HPDE6-E6E7 (cell line): ENCODE measurements around the gene AHI1.

ENCODE experiments used
- DNase-seq: peaks from one replicate; pipeline ENCODE4 v3.0.0; 2011; ENCODE audit warnings: missing footprints; ENCODE audit errors: extremely low spot score

AHI1 gene

DNA sequence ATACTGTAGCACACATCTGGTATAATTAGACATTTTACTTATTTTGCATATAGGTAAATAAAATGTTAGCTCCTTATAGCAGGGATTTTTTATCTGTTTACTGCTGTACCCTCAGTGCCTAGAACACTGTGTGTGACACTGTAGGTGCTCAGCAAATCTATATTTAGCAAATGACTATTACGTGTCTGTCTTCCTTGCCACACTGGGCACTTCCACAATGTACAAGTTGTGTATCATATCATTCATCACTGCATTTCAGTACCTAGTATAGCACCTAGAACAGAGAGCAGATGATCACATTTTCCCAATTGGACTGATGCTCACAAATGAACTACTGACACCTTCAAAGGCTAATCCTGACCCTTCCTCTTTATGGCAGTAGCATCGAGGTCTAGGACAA lies 200.8 kb downstream of the AHI1 start:
- DNase-seq: no peak

DNA sequence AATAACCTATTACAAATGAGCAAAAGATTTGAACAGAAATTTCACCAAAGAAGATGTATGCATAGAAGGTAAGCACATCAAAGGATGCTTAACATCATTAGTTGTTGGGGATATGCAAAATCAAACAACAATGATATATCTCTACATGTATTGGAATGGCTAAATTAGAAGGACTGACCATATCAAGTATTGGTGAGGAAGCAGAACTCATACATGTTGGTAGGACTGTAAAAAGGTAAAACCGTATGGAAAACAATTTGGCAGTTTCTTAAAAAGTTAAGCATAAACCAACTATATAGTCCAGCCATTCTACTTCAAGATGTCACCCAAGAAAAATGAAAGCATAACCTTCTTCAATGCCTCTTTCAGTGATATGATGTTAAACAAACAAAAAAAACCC lies 202.5 kb downstream of the AHI1 start:
- no peak for DNase-seq

DNA sequence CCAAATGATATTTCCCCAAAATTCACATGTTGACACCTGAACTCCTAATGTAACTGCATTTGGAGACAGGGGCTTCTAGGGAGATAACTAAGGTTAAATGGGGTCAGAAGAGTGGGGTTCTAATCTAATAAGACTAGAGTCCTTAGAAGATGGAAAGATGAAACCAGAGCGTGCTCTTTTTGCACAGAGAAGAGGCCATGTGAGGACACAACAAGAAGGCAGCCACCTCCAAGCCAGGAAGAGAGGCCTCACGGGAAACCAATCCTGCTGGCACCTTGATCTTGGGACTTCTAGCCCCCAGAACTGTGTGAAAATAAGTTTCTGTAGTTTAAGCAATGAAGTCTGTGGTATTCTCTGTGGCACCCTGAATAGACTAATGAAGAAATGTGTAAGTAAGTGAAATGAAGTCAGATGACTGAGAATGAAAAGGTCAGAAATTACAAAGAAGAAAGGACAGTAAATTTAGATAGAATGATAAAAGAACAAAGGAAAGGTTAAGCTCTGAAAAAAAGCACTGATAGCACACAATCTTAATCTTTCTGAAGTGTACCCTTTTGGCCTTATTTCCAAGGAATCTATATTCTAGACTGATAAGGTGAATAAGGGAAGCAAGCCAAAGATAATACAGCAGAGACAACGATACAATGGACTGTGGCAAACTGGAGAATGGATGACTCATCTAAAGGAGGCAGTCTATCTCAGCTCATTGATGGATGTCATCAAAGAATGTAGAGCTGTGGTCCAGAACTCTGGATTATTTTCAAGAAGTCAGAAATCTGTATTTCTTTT lies 206.1 kb downstream of the AHI1 start:
- DNase-seq: peak; percentile 11

DNA sequence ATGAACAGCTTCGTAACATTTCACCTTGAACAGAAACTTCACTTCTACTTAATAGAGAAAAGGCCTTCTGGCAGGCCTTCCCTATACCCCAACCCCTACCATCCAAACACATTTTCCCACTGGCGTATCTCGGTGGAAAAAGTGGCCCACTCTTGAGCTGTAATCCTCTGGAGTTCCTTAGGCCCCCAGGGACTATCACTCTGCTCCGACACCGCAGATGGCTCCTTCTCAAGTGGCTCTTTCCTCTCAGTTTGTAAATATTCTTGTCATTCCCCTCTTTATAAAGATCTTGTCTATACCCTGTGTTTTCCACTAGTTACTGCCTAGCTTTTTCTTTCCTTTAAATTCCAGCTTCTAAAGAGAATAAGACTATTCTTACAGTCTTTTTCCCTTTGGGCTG lies 207.7 kb downstream of the AHI1 start:
- DNase-seq: no peak

DNA sequence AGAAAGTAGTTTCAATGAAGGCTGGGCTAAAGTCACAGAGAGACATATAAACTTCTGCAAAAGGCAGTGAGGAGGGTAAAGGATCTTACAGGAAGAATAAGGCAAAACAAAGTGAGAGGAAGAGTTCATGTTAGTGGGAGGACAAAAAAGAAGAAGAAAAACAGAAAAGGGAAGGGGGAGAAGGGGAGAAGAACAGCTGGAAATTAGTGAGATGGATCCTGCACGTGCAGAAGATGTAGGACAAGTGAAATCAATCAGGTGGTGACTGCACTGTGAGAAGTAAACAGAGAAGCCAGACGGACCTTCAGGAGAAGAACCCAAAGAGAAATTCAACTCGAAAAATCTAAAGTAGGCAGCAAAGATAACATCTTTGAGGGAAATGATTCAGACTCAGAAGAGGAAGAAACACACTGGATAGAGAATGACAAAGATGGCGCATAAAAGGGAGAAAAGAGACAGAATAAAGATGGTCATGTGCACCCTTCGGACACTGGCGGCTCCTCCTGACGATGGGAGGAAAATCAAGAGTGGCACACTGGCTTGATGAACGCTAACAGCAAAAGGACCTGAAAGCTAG lies 210.5 kb downstream of the AHI1 start:
- DNase-seq: no peak

DNA sequence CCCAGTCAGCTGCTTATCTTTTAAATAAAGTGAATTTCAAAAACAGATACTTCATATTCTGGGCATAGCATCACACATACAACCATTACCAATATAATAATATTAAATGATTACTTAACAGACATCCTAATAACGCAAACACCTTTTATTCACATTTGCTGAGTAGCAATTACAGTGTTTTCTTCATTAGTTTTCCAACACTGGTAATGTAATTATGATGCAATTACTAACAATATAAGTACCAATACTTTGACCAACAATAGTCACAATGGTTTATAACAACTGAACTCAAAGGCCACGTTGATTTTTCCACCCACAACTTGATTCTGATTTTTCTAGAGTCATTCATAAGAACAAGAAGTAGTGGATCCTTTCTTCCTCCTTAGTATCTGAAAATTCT lies 212.4 kb downstream of the AHI1 start:
- no peak for DNase-seq

DNA sequence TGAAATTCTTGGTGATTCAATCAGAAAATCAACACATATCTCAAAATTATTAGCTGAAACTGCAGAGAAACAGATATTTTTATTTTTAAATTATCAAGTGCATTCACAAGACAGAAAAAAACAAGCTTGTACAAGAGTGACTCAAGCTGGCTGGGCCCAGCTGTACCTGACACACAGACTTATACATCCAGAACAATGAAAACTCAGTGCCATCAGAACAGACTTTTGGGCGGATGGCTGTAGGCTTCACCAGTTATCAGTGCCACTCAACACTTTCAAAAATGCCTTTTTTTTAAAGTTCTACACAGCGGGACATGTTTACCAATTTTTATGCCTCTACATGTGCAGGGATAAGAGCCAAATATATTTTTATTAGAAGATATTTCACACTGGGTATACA lies 213.6 kb downstream of the AHI1 start:
- DNase-seq: no peak

DNA sequence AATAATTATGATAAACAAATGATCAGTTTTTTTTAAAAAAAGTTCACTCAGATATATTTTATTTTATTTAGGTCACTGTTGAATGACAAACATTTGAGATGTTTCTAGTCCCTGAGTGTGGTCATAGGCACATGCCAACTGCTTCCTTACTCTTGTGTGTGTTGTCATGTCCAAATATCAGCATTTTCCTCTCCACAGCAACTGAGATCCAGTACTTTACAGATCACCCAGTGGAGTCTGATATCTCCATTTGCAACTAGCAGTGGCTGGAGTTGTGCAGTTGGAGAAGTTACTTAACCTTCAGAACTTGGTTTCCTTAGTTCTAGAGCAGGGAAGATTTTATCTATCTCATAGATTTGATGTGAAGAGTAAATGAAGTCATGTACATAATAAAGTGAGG lies 215.1 kb downstream of the AHI1 start:
- DNase-seq: no peak

DNA sequence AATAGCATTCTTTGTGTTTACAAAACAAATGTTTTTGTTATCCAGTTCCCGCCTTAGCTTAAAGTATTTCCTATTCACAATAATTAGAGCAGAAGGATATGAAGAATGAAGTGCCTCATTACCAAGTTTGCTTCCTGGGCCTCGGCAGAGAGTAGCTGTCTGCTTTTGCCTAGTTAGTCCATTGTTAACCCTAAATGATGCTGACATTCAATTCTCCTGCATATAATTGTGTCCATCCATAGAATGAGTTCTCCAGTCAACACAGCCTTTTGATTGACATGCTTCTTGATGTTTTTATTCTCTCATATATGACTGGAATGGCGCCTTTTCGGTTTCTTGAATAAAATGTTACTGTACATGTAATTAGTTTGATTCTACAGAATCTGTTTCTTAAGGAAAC lies 215.6 kb downstream of the AHI1 start:
- no peak for DNase-seq

DNA sequence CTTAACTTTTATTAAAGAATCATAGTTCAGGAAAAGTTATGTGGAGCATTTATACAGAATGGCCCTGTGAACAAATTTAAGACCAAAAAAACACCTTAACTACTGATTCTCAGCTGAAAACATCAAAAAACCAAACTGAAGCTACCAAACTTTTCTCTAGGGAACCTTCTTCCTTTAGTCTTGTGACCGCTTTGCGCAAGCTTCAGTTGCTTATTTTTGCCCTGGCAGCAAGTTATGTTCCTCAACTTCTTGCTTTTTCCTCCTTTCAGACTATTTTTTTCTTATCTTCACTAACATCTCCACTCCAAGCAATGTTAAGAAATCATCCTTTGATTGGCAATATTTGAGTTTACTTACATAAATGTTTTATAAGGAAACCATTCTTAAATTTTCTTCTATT lies 216.3 kb downstream of the AHI1 start:
- DNase-seq: no peak

DNA sequence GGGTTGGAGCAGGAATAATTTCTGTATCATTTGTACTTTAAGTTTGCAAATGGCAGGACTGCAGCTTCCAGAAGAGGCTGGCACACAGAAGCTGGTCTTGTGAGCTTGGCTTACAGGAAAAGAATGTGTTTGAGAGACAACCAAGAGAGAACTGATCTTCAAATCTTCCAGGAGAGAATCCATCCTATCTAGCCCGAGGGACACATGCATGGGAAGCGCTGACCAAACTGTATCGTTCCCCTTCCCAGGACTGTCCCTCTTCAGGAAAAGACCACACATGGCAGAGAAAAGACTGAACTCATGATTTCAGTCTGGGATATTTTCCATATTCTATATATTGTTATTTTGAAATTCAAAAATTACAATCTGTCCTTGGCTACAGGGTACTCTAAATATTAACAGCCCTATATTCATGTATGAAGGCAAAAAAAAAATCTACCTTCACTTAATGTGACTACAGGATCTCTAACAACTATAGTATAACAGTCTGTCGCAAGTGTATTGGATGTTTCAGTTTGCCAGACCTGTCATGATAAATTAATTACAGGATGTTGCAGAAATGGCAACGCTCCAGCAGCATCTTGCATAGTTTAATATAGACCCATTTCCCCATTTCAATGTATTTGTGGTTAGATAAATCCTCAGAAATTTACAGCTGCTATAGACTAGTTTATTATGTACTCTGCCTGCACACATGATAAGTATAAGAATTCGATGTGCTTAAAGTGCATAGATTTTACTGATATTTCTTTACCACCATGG lies 217.0 kb downstream of the AHI1 start:
- no peak for DNase-seq

DNA sequence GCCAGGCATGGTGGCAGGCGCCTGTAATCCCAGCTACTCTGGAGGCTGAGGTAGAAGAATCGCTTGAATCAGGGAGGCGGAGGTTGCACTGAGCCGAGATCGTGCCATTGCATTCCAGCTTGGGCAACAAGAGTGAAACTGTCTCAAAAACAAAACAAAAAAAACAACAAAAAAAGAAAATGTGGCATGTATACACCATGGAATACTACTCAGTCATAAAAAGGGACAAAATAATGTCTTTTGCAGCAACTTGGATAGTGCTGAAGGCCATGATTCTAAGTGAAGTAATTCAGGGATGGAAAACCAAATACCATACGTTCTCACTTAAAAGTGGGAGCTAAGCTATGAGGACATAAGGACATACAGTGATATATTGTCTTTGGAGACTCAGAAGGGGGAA lies 220.1 kb downstream of the AHI1 start:
- DNase-seq: no peak

DNA sequence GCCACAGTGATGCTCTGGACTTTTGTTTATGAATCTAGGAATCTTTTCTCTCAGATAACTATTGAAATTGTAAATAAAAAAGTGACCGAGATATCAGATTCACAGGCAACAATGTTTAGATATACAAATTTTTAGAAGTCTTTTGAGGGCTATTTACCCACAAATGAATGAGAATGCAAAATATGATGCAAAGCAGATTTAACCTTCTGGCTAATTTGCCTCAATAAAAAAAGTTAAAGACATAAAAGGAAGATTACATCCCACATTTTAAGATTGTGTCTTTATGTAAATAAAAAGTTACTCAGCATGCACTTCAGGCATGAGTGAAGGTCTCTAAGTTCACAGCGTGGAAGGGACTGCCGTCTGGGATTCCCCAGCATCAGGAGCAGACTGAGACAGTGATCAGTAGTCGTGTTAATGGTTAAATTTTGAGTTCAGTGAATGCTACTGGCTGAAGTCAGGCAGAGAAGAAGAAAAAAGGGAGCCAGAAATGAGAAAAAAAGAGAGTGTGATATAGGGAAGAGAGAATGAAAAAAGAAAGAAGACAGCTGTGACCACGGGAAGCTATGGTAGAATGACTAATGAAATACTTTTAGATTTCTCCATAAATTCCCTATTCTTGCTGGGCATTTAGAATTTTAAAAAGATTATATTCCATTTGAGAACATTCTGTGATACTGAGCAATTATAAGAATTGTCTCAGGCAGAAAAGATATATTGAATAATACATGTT lies 222.8 kb downstream of the AHI1 start:
- no peak for DNase-seq

DNA sequence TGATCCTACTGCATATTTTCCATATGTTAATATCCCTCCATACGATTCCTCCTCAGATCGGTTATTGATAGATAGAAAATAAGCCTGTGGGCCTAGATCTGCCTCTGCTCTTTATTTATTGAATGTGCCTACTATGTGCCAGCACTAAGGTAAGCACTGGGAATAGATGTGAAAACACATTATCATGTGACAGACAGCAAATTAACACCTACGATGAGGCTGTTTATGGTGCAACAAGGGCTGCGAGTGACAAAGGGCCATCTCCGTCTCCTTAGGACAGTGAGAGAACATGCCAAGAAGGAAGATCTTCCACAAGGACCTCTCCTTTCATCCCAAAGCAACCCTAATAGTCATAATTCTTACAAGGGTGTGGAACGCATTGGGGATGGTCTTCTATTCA lies 225.9 kb downstream of the AHI1 start:
- no peak for DNase-seq

DNA sequence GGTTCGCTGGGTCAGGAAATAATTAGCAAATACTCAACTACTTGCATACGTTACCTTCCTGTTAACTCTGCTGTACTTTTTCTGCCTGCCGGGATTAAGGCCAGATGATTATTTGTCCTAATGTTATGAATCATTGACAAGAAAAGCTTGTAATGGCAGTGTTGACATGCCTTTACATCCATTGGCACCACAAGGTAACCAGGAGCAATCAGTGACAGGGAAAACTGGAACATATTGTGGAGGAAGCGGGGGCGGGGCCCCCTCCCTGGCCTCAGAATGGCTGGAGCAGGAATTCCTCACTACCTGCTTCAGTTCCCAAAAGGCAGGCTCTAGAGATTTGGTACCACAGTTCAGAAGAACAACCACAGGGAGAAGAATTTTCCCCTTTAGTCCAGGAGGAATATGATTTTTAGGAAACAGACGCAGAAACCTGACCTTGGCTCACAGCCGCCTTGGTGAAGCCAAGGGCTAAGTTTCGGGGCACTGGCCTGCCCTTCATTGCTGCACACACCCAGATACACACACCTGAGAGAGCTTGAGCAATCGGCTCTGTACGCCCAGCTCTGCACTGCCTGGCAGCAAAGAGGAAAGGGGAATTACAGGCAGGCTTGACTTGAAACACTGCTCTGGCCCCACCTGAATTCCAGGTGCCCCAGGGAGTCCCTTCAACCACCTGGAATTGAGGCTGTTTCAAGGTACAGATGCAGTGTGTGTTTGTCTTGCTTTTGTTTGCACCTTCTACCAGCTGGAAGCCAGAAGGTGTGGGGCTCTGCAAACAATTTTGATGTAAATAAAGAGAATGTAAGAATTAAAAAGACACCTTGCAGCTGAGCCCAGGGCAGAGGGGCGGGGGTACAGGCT lies 226.6 kb downstream of the AHI1 start:
- peak; percentile 43 for DNase-seq

DNA sequence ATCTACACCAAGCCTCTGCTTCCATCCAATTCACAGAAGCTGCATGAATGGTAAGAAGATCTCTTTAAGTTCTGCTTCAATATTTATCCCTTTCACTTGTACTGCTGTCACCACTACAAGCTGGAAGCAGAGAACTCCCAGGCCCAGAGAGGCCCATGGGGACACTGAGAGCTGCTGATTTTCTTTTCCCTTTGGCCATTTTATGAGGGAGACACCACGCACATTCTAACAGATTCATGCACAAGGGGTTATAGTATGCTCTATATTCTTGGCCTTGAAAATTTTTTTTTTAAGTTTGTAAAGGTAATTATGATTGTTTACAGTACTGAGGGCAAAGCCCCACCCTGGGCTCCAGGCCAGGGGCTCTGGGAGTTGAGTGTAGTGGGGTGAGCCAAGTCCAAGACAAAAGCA lies 228.1 kb downstream of the AHI1 start:
- no peak for DNase-seq

DNA sequence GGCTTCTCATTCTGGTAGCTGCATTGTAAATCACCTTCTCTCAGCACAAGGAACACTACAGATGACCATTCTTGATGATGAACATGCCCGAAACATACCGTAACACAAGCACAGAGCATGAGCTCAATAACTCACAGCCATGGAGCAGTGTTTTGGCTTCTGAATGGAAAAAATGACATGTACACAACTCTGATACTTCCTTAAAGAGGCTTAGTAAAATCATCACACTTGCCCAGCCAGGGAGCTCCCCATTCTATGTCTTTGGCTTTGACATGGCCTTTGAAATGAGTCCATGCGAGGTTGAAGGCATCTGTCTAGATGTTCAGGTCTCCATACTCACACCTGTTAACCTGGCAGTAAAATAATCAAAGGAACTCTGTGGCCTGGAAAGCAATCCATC lies 228.8 kb downstream of the AHI1 start:
- DNase-seq: no peak

DNA sequence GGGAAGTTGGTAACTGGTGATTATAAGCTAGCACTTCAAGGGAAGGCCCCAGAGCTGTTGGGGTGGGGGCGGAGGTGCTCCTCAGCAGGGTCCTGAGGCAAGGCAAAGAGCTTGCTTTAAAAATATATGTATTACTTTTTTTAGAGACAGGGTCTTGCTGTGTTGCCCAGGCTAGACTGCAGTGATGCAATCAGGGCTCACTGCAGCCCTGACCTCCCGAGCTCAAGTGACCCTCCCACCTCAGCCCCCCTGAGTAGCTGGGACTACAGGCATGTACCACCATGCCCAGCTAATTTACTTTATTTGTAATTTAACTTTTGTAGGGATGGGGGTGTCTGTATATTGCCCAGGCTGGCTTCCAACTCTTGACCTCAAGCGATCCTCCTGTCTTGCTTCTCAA lies 229.3 kb downstream of the AHI1 start:
- DNase-seq: no peak

DNA sequence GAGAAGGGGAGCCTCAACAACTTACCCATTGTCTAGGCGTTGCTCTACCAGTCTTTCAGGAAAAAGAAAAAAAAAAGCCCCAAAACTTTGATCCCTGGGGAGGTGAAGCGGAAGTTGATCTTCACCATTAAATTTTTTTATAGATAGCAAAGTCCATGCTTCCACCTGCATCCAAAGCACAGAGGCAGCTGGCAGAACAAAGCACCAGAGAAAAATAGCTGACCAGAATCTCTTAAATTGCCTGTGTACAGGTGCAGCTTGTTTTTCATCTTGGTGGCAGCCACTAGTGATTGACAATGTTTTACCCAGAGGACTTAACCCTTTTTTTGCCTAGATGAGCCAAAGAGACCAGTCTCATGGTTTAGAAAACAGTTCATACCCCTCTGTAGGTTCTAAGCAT lies 230.5 kb downstream of the AHI1 start:
- no peak for DNase-seq

DNA sequence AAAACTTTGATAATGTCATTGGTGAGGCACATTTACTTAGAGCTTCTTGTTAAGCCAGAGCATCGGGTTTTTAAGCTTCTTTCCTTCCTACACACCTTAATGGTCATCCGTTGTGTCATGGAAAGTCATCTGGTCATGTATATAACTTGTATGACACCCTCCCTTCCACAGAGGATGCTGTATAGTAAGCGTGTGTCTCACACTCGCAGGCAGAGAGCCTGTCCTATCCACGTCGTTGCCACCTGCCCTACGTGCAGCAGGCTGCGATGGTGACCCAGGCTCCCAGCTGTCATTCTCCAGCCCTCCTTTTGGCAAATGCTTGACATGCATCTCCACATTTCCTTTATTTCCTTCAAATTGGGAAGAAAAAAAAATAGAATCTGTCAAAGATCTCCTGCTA lies 230.9 kb downstream of the AHI1 start:
- DNase-seq: no peak

DNA sequence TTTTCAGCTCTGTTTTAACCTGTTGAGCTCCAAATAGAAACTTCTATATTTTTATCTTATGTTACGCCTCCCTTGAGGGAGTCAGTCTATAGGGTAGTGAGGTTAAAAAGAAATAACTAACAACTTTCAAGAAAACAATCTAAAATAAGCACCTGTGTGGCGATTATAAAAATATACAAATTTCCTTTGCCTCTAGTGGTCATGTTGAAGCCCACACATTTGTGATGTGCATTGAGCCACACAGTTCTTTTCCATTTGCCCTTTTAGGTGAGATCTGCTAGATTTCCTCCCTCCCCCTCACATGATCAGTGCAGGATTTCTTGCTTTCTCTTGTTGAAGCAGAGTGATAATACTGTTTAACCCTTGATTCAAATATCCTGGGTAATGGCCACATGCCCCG lies 232.3 kb downstream of the AHI1 start:
- no peak for DNase-seq
